GM18511 (cell line): ENCODE results near the gene NDUFAF5.

ENCODE experiments used
- ATAC-seq: cut with Tn5 transposase; IDR thresholded peaks from one replicate; pipeline ENCODE4 v1.9.1; 2021; ENCODE audit warnings: mild to moderate bottlenecking, moderate library complexity; ENCODE audit not compliant: unreplicated experiment

Gene NDUFAF5

DNA sequence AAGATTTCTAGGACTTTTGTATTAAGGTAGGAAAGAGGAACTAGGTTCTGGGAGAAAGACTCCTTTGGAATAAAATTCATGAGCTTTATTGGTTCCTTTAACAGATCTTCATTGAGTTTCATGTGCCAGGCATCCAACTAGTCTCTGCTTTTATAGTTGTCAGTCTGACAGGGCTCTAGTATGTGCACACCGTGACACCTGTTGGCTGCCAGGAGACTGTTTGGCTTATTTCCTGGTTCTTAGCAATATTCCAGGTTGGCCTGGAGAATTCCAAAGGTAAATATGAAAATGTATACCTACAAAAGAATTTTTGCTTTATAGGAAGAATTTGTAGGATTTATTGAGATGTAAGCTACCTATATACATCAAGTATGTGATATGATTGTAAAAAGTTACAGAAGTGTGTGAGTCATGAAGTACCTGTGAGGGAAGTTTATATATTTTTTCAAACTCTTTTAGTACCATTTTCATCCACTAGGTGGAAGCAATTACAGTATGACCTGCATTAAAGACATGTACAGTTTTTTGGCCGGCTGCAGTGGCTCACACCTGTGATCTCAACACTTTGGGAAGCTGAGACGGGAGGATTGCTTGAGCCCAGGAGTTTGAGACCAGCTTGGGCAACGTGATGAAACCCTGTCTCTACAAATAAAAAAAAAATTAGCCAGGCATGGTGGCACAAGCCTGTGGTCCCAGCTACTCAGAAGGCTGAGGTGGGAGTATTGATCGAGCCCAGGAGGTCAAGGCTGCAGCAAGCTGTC, 35.2 kb downstream of the NDUFAF5 start:
- peak; percentile 87 for ATAC-seq

DNA sequence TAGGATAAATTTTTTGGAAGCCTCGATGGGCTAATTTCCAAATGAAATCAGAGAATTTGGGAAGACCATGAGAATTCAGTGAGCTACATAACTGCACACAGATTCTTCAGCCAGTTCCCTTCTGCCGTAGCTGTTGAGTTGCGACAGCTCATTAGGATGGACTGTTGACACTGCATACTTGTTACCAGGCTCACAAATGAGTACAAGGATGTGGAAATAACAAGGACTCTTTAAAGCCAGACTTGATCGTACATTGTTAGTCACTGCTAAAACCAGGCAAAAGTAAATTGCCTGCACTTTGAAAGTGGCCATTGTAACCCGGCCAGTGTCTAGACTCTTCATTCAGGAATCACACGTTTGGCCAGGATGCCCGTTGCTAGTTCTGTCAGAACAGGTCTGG, 37.0 kb downstream of the NDUFAF5 start:
- ATAC-seq: no peak

DNA sequence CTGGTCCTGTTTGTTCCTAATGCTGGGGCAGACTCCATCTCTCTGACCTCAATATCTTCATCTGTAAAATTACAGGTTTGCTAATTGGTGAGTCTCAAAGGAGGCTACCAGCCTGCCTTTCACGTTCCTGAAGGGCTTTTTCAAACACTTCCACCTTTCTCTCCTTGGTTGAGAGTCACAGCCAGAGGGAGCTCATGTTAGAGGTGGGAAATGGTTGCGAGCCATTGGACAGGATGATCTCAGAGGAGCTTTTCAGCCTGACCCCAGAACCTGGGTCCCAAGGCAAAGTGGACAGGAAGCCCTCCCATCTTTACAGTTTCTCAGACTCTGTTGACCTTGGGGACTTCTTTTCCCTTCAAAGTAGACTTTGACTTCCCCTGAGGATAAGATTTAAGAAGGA, 37.6 kb downstream of the NDUFAF5 start:
- ATAC-seq: no peak

DNA sequence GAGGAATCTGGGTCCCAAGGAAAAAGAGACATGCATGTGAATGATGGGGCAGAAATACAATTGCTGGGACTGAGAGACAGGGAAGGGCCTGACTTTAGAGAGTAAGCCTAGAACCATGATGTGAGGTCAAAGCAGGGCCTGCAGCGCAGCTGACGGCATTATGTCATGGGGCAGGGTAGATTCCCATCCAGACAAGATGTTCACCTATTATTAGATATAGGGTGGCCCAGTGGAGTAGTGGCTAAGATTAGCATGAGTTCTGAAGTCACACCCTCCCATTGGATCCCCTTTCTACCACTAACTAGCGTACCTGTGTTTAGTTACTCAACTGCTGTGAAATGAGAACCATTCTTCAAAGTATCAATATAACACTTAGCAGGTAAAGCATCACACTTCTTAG, 39.6 kb downstream of the NDUFAF5 start:
- ATAC-seq: no peak

DNA sequence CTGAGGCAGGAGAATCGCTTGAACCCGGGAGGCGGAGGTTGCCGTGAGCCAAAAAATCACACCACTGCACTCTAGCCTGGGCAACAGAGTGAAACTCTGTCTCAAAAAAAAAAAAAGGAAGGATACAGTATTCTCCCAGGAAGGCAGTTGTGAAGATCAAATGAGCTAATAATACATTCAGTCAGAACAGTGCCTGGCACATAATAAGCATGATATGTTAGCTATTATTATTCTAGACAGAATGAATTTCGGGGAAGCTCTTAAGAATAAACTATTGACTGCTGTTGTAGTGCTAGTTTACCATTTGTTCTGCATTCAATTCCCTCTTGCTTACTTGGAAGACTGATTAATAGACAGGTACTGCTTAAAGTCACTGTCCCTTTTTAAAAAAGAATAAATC, 40.6 kb downstream of the NDUFAF5 start:
- no peak for ATAC-seq

DNA sequence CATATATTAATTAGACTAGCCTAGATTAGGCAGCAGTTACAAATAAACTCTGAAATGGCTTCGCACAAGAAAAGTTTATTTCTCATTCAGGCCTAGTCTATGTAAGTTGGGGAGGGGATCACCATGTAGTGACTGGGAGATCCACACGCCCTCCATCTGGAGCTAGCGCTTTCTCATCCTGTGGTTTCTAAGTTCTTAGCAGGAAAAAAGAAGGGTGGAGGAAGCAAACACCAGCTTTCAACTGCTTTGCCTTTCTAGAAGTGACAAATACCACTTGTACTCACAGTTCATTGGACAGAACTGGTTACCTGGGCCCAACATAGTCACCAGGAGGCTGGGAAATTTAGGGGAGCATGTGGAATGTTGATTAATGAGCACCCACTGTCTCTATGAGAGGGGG, 46.6 kb downstream of the NDUFAF5 start:
- no peak for ATAC-seq

DNA sequence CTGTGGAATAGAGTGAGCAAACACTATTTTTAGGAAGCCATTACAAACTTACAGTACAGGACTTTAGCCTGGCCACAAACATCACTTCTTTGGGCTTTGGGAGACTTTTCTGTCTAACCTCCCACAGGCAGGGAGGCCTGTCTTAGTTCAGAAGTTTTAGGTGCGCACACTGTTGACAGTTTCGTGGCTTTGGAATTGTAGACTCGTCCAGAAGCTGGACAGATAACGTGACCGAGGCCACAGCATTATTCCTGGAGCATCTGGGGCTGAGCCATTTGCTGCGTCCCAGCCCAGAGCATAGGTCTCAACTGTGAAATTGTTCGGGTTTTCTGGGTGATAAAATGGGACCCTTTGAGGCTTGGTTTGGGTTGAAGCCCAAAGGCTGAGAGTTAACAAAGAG, 53.8 kb downstream of the NDUFAF5 start:
- ATAC-seq: no peak

DNA sequence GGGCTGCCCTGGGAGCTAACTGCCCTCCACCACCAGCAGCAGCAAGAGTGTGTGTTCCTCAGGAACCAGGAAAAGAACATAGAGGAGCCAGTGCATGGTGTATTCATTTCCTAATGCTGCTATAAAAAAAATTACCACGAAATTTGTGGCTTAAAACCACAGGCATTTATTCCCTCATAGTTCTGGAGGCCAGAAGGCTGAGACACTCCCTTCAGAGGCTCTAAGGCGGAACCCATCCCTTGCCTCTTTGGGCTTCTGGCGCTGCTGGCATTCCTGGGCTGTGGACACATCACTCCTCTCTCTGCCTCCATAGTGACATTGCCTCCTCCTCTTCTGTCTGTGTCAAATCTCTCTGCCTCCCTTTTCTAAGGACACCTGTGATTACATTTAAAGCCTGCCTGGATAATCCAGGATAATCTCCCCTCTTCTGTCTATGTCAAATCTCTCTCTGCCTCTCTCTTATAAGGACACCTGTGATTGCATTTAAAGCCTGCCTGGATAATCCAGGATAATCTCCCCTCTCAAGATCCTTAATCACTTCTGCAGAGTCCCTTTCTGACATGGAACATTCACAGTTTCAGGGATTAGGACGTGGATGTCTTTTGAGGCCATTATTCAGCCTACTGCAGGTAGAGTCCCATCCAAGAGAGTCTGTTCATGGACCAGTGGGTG, 54.7 kb downstream of the NDUFAF5 start:
- no peak for ATAC-seq

DNA sequence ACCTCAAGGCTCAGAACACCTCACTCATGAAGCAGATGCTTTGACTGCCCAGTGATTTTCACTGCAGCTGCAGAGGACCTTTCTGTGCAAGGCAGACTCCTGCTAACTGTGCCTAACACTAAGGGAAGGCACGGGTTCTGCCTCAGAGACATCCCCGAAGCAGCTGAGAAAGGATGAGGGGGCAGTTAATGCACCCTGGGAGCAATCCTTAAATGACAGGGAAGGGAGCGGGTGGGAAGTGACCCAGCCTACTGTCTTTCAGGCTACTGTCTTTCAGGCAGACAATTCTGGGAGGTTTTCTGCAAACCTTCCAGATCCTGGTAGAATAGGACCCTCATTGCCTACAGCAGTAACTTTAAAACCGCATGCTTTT, 55.3 kb downstream of the NDUFAF5 start:
- ATAC-seq: no peak

DNA sequence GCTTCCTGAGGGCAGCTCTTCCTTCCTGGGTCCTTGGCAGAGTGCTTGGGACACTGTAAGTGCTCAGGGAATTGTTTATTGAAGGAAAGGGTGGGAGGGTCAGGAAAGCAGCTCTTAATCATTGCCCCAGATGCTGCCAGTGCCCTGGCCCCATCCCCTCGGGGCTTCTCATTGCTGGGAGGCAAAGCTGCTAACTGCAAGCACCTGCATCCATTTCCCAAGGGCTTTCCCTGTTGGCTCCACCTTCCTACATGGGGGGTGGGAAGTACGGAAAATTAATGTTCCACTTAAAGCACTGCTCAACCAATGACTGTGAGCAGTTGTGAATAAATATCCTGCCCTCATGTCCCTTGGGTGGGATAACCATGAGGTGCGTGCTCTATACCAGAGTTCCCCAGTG, 56.4 kb downstream of the NDUFAF5 start:
- no peak for ATAC-seq

DNA sequence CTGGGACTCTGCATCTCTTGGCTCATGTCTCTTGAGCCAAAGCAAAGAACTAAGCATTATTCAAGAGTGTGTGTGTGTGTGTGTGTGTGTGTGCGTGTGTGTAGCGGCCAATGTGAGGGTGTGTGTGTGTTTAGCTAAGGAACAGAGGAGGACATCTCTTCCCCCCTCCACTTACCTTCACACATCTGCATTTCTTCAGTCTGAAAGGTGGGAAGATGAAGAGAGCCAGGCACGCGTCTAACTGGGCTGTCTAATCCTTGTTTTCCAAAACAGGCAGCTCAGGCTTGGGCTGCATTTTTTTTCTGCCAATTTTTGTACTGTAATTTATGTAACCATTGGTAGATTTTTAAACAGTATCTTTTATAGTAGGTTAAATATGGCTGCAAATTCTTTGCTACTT, 59.5 kb downstream of the NDUFAF5 start:
- no peak for ATAC-seq

DNA sequence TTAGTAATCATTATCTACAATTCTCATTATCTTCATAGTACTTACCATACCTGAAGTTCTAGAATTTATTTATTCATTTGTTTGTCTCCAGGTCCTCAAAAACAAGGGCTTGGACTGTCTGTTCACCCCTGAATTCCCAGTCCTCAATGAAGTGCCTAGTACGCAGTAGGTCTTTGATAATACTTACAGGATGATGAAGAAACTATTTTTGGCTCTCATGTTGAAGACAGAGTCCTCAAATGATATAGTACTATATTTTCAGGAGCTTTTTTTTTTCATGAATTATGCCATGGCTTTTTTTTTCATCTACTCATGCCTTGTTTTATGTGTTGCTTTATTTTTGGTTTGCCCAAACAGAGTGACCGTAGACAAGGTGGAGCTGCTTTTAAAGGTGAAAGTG, 66.5 kb downstream of the NDUFAF5 start:
- ATAC-seq: no peak

DNA sequence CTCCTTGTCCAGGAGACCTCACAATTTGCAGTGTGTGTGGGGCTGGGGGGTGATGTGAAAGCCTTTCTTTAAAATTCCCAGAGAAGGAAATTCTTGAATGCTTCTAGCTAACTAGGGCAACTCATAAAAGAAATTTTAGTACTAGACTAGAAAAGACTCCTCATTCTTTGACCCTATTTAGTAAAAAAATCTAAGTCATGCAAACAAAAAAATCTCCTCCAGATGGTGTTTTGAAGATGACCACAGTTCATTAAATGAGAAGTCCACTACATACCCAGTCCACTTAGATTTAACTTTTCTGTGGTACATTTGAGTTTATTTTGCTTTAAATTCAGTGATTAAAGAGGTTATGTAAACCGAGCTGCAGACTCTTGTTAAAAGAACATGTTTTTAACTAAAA, 67.5 kb downstream of the NDUFAF5 start:
- no peak for ATAC-seq

DNA sequence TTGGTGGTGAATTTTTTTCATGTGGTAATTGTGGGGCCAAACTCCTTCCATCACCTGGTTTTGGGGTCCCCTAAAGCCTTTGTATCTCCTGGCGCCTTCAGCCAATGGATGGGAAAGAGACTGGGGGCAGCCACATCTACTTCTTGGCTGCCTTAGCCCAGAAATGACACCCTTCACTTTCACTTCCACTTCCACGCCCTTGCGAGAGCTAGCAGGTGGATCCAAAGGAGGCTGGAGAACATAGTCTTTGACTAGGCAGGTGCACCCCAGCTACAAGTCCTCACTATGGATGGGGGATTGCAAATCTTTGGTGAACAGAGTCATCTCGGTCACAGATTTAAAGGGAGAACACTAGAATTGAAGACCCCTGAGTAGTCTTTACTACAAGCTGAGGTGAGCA, 70.8 kb downstream of the NDUFAF5 start:
- no peak for ATAC-seq

DNA sequence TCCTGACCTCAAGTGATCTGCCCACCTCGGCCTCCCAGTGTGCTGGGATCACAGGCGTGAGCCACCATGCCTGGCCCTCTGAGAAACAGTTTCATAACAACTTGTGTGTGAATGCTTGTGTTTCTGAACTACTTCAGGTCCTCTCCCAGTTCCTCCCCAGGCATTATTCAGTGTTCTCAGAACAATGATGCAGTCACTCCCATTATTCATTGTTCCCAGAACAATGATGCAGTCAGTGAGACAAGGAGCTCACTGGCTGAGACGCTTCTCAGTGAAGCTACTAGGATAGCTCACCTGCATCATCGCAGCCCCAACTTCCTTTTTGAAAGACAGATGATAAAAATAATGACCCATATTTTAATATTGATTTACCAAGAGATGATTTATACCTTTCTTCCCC, 71.5 kb downstream of the NDUFAF5 start:
- ATAC-seq: no peak

DNA sequence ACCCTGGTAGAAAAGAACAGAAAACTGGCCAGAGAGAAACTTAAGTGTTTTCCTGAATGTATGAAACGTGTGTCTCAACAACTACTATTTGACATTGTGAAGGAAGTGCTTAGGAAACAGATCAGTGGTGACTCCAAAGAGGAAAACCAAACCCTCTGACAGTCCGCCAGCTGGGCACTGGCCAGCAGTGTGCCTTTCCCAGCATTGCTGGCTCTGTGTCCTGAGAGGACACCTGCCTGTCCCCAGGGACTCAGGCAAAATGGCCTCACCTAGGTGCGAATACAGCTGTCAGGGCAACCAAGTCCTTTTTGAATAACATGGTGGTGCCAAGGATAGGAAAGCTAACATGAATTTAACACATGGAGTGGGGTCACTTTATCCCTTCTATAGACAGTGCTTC, 72.5 kb downstream of the NDUFAF5 start:
- no peak for ATAC-seq

DNA sequence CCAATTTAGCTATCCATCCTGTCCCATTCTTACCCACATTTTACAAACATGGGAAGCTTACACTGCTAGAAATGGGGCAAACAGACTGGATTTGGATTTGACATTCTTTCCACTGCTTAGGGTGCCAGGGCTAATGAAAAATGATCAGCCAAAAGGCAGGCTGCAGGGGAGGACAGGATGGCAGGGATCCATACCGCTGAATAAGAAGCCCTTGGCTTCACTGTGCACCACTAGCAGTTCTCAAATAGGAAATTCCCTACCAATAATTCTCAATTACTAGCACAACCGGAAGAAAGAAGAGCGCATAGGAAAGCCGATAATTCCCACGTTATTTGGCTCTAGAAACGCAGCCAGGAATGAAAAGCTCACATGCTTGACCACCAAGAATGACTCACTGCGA, 73.1 kb downstream of the NDUFAF5 start:
- no peak for ATAC-seq

DNA sequence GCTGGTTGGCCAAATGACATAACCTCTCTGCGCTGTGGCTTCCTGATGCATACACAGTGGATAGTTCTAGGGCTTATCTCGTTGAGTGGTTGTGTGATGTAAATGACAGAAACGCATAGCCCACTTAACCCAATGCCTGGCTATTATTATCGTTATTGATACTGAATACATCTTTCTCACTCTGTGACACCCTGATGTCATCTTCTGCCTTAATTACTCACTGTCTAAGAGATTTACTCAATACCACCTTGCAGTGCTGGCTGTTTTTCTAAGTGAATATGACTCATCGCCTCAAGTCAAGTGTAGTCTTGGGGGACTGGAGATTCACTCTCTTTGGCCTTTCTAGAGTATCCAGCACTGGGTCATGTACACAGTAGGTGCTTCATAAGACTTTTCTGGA, 73.6 kb downstream of the NDUFAF5 start:
- no peak for ATAC-seq

DNA sequence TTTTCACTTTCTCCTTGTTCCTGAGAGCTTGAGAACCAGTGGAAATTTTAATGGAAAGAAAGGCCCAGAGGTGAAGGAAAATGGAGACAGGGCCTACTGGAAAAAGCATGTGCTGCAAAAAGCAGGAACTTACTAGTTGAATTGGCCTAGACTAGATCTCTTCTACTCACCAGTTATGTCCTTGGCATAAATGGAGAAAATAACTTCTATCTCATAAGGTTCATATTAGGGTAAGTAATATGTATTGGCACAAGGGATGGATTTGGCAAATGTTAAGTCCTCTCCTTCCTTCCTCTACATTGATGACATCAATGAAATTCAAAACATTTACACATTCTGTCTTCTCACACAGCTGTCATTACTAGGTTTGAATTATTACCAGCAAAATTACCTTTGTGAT, 74.0 kb downstream of the NDUFAF5 start:
- ATAC-seq: no peak

DNA sequence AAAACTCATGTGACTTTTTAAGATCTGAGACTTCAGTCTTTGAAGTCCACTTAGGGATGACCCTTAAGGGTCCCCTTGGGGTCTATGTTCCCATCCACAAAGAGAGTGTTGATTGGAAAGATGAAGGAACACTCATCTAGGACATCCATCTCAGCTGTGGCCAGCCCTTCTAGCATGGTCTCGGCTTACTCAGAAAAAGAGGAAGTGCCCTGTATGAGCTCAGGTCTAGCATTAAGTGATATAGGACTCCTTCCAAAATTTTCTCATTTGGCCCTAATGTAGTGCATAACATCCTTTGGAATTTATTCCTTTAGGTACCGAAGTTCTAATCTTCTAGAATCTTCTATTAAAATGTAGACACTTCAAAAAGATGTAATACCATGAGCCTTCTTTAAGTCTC, 77.4 kb downstream of the NDUFAF5 start:
- no peak for ATAC-seq

DNA sequence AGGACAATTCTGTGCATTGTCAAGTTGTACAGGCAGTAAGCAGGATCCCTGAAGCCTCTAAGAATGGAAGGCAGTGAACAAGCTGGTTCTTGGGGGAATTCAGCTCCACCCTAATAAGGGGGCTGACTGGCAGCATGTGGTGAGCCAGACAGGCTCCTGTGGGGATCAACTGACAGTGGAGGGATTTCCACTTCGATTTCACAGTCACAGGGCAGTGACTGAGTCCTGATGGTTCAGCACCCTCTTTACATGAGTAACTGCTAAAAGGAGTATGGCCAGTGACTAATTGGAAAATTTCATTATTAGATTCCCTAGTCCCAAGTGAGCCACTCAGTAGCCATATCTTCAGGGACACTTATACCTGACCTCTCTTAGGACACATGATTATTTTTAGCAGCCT, 78.4 kb downstream of the NDUFAF5 start:
- no peak for ATAC-seq

DNA sequence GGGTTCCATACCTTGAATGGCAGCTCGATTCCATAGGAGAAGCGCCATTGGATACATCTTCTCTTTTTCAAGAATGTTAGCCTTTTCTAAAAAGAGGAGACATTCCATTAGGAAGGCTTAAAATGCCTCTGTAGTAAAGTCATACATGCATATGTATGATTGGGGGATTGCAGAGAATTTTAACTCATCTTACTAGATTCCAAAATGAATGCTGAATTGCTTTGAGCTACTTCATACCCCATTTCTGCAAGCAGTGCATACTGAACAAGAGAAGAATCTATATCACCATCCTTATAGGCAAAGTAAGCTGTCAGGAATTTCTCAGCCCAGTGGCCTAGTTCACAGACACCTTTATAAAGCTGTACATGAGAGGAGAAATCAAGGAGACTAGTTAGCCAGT, 80.3 kb downstream of the NDUFAF5 start:
- ATAC-seq: no peak

DNA sequence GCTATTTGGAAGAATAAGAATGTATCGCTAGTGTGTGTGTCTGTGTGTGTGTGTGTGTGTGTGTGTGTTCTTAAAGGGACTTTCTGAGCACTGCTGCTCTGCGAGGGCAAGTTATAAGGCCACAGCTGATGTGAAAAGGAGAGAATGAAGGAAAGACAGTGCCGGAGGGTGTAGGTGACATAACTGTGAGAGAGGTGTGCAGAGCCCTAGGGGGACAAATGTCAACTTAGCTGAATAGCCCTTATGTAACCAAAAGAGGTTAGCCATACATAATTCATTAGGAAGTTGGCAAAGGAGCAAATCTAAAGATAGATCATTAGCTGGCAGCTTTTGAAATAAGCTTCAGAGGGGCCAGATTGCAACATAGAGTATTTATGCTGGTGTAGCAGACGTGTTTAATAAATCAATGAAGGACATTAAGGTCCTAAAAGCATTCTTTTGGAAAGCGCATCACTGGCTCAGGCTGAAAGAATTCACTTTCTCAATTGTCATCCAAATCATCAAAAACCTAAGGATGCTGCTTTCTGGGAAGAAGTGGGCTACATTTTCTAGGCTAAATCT, 81.0 kb downstream of the NDUFAF5 start:
- no peak for ATAC-seq
